PC-9 (cell line): Measurements from ENCODE around the gene TXNDC2. TPM values are rescaled to one million over a fixed set of nuclear protein-coding genes. Genes with fewer than 3 reads are reported as not detected.

ENCODE experiments used
- BruUV-seq: library from RNA; stranded (reverse); fragments of 400-500 nt; replicated peaks from 2 replicates; lab custom pipeline; 2021; lab: Mats Ljungman, UMichigan
- CTCF ChIA-PET: fragments of 300-600 bp; sonication (Branson Sonifier 250); formaldehyde crosslinking; loops from one replicate; lab custom pipeline; 2022; ENCODE audit warnings: antibody characterized with exemption; lab: Charles Lee
- POLR2A ChIA-PET: fragments of 300-600 bp; sonication (Branson Sonifier 250); formaldehyde crosslinking; loops from one replicate; lab custom pipeline; 2022; ENCODE audit warnings: antibody characterized with exemption; ENCODE audit not compliant: unreplicated experiment; lab: Charles Lee
- DNase-seq, 2 experiments: peaks; one replicate each; pipeline versions ENCODE4 v3.0.0 to v3.0.0-alpha.2; 2015 to 2022; ENCODE audit warnings: mixed read lengths in 1 of 2
- H2AFZ ChIP-seq: fragments of 200-600 bp; sonication (generic); 2 replicates; pipeline ENCODE4 v1.8.1; 2017; ENCODE audit warnings: antibody characterized with exemption
- H3F3A ChIP-seq: fragments of 200-600 bp; sonication (generic); 2 replicates; pipeline ENCODE4 v1.8.1; 2017; ENCODE audit warnings: antibody characterized with exemption, mild to moderate bottlenecking, low read depth; ENCODE audit not compliant: insufficient read depth
- H3K27ac ChIP-seq: fragments of 200-600 bp; sonication (generic); 2 replicates; pipeline ENCODE4 v1.6.1; 2016; ENCODE audit warnings: mixed run types
- H3K27me3 ChIP-seq: fragments of 200-600 bp; sonication (generic); 2 replicates; pipeline ENCODE4 v1.6.1; 2016; ENCODE audit warnings: low read depth, mixed run types; ENCODE audit not compliant: insufficient read depth
- H3K36me3 ChIP-seq: fragments of 200-600 bp; sonication (generic); 2 replicates; pipeline ENCODE4 v1.6.1; 2016; ENCODE audit warnings: low read depth, mixed run types
- H3K4me1 ChIP-seq: fragments of 200-600 bp; sonication (generic); replicated peaks from 2 replicates; pipeline ENCODE4 v1.6.1; 2016; ENCODE audit warnings: mixed run types; ENCODE audit not compliant: insufficient read depth
- H3K4me2 ChIP-seq: fragments of 200-600 bp; sonication (generic); 2 replicates; pipeline ENCODE4 v1.6.1; 2017; ENCODE audit warnings: mixed run types
- H3K4me3 ChIP-seq: fragments of 200-600 bp; sonication (generic); 2 replicates; pipeline ENCODE4 v1.6.1; 2016; ENCODE audit warnings: mixed run types
- H3K79me2 ChIP-seq: fragments of 200-600 bp; sonication (generic); 2 replicates; pipeline ENCODE4 v1.6.1; 2017; ENCODE audit warnings: low read depth, mixed run types
- H3K9me2 ChIP-seq: fragments of 200-600 bp; sonication (generic); 2 replicates; pipeline ENCODE4 v1.8.1; 2017; ENCODE audit warnings: mild to moderate bottlenecking; ENCODE audit not compliant: insufficient read depth
- H3K9me3 ChIP-seq: fragments of 200-600 bp; sonication (generic); 2 replicates; pipeline ENCODE4 v1.8.1; 2016; ENCODE audit warnings: low read depth; ENCODE audit not compliant: insufficient read depth
- H4K20me1 ChIP-seq: fragments of 200-600 bp; sonication (generic); 2 replicates; pipeline ENCODE4 v1.8.1; 2017; ENCODE audit not compliant: insufficient read depth
- CTCF ChIP-seq: fragments of 200-600 bp; sonication (generic); conservative IDR thresholded peaks from 2 replicates; pipeline ENCODE4 v1.6.1; 2017; ENCODE audit warnings: mixed run types, antibody characterized with exemption, mild to moderate bottlenecking, moderate library complexity
- EZH2 ChIP-seq: fragments of 200-600 bp; sonication (generic); IDR thresholded peaks from 2 replicates; pipeline ENCODE4 v1.8.0; 2017; ENCODE audit warnings: antibody characterized with exemption, low read depth
- intact Hi-C: fragments of 100-400 bp; cut with micrococcal nuclease; formaldehyde crosslinking; loops from one replicate; pipeline ENCODE4 v1.10.0; 2022; ENCODE audit not compliant: unreplicated experiment
- total RNA-seq: library from RNA; stranded (reverse); gene quantifications from 2 replicates; pipeline ENCODE4 v1.2.3, GENCODE V29; 2021

Gene TXNDC2
- total RNA-seq, 1 experiment from 2014 or later, result 0.11 TPM

- DNase-seq, result peak; percentile 92 to 98
- Histone ChIP-seq H2AFZ (peak overlapping the region; percentile 40), H3K27me3 (no peaks in the 10 kb centered on the region), H3K4me3 (peak overlapping the region; percentile 44; the same call in 1 of the 2 replicates), H4K20me1 (no peaks in the 10 kb centered on the region), H3F3A (peaks cover 54% of the 10 kb centered on the region), H3K4me1 (peaks cover 51% of the 10 kb centered on the region), H3K9me2 (no peaks in the 10 kb centered on the region), H3K4me2 (peak overlapping the region; percentile 91), H3K27ac (peak overlapping the region; percentile 96), H3K79me2 (peaks cover 19% of the 10 kb centered on the region), H3K9me3 (peaks cover 8% of the 10 kb centered on the region), H3K36me3 (peaks cover 22% of the 10 kb centered on the region; the same call in 1 of the 2 replicates)
- intact Hi-C loops, result loop anchor here (1.0 to 5.0 kb wide), 7 partner anchors 11 to 165 kb away; partner anchors contain the start of gene VAPA
- TF ChIP-seq EZH2 (no peak), CTCF (no peak)
- ChIA-PET POLR2A (interaction anchor here (0.6 to 1.9 kb wide), 7 partner anchors 11 to 346 kb away, joined by 3 to 27 read pairs (median 9); partner anchors contain the start of gene VAPA), CTCF (interaction anchor here (0.5 kb wide), 1 partner anchor 176 kb away, joined by 7 read pairs; no protein-coding TSS in a partner anchor)
- TSS peak; percentile 88 for BruUV-seq
Observed at GRCh38 chr18:9849407-9850283, 36.1 kb upstream of the TXNDC2 start.

- Histone ChIP-seq H3K4me2 (peak overlapping the region; percentile 91), H2AFZ (peak overlapping the region; percentile 40), H3K9me3 (peaks cover 8% of the 10 kb centered on the region), H3K9me2 (no peaks in the 10 kb centered on the region), H4K20me1 (no peaks in the 10 kb centered on the region), H3K4me3 (peak overlapping the region; percentile 44; the same call in 1 of the 2 replicates), H3F3A (peaks cover 54% of the 10 kb centered on the region), H3K4me1 (peaks cover 51% of the 10 kb centered on the region), H3K27ac (peak overlapping the region; percentile 96), H3K79me2 (peaks cover 19% of the 10 kb centered on the region), H3K36me3 (peaks cover 22% of the 10 kb centered on the region; the same call in 1 of the 2 replicates), H3K27me3 (no peaks in the 10 kb centered on the region)
- ChIA-PET CTCF (no interaction called here), POLR2A (interaction anchor here (0.6 to 1.9 kb wide), 4 partner anchors 12 to 63 kb away, joined by 4 to 27 read pairs (median 8); partner anchors contain the start of gene VAPA)
- TF ChIP-seq CTCF, result 0 out of 2 replicates have a peak, but pooled peaks have one; percentile 12
- no peak for TF ChIP-seq EZH2
- BruUV-seq, result no TSS peak
- intact Hi-C loops, result loop anchor here (5.0 kb wide), 1 partner anchor 102 kb away; no protein-coding TSS in a partner anchor
- DNase-seq, result peak in 1 of 2 experiments; percentile 27
Observed at GRCh38 chr18:9850309-9850708, 35.5 kb upstream of the TXNDC2 start.

GRCh38 chr18:9851511-9851910 is 34.3 kb upstream of the TXNDC2 start:
- H3K4me3 ChIP-seq, result peak overlapping the region; percentile 12; the same call in 1 of the 2 replicates
- no peak for TF ChIP-seq CTCF
- TF ChIP-seq EZH2, result no peak
- H3K27ac ChIP-seq, result peak overlapping the region; percentile 96
- 0 out of 2 replicates have a peak, but pooled peaks cover 15% of the 10 kb centered on the region for H3K36me3 ChIP-seq
- peaks cover 49% of the 10 kb centered on the region for H3F3A ChIP-seq
- H3K4me1 ChIP-seq, result peaks cover 51% of the 10 kb centered on the region
- no TSS peak for BruUV-seq
- no peaks in the 10 kb centered on the region for H3K27me3 ChIP-seq
- no peaks in the 10 kb centered on the region for H4K20me1 ChIP-seq
- H3K4me2 ChIP-seq, result peak overlapping the region; percentile 91
- intact Hi-C loops, result loop anchor here (5.0 kb wide), 1 partner anchor 101 kb away; no protein-coding TSS in a partner anchor
- POLR2A ChIA-PET, result interaction anchor here (1.9 kb wide), 1 partner anchor 13 kb away, joined by 10 read pairs; no protein-coding TSS in a partner anchor
- H3K79me2 ChIP-seq, result peaks cover 19% of the 10 kb centered on the region
- CTCF ChIA-PET, result no interaction called here
- peaks cover 8% of the 10 kb centered on the region for H3K9me3 ChIP-seq
- peak in 1 of 2 experiments; percentile 37 for DNase-seq
- no peaks in the 10 kb centered on the region for H3K9me2 ChIP-seq
- H2AFZ ChIP-seq, result no peak overlapping the region
